Astrocyte (in vitro differentiated cells and primary cell): Measurements from ENCODE around the gene ACAT2. TPM values are rescaled to one million over a fixed set of nuclear protein-coding genes. Genes with fewer than 3 reads are reported as not detected.
"Not testable (repeated sequence)": the region's sequence is repeated elsewhere in the genome, so short reads cannot be mapped to it uniquely, and the experiment has no call there.

ENCODE experiments used
- DNase-seq: peaks from one replicate; pipeline ENCODE4 v3.0.0-alpha.2; 2010; ENCODE audit warnings: low read depth
- FAIRE-seq: peaks from 2 replicates; lab custom pipeline; 2011; peaks lifted over from hg19 to GRCh38; lab: Jason Lieb, UNC
- H2AFZ ChIP-seq: 2 replicates; pipeline ENCODE4 v1.6.0; 2012; ENCODE audit warnings: low read depth, low read length, inconsistent platforms
- H3K27ac ChIP-seq: 2 replicates; pipeline ENCODE4 v1.5.1; 2011; ENCODE audit warnings: low read depth, low read length, inconsistent platforms
- H3K27me3 ChIP-seq: 2 replicates; pipeline ENCODE4 v1.6.0; 2011; ENCODE audit warnings: low read length, inconsistent platforms; ENCODE audit not compliant: insufficient read depth
- H3K36me3 ChIP-seq: 2 replicates; pipeline ENCODE4 v1.5.1; 2011; ENCODE audit warnings: low read length, inconsistent platforms; ENCODE audit not compliant: insufficient read depth
- H3K4me1 ChIP-seq: 2 replicates; pipeline ENCODE4 v1.5.1; 2011; ENCODE audit warnings: low read length, inconsistent platforms; ENCODE audit not compliant: insufficient read depth
- H3K4me2 ChIP-seq: 2 replicates; pipeline ENCODE4 v1.6.0; 2012; ENCODE audit warnings: low read length, inconsistent platforms
- H3K4me3 ChIP-seq: 2 replicates; pipeline ENCODE4 v1.5.1; 2011; ENCODE audit warnings: low read depth, mild to moderate bottlenecking, low read length, inconsistent platforms; ENCODE audit not compliant: insufficient read depth
- H3K79me2 ChIP-seq: 2 replicates; pipeline ENCODE4 v1.6.0; 2012; ENCODE audit warnings: mild to moderate bottlenecking, low read length, inconsistent platforms; ENCODE audit not compliant: insufficient read depth
- H3K9ac ChIP-seq: 2 replicates; pipeline ENCODE4 v1.6.0; 2012; ENCODE audit warnings: mild to moderate bottlenecking, low read length, inconsistent platforms
- H3K9me3 ChIP-seq: 2 replicates; pipeline ENCODE4 v1.5.1; 2012; ENCODE audit warnings: low read depth, mild to moderate bottlenecking, low read length, inconsistent platforms; ENCODE audit not compliant: insufficient read depth
- H4K20me1 ChIP-seq: 2 replicates; pipeline ENCODE4 v1.6.0; 2012; ENCODE audit warnings: low read length, inconsistent platforms; ENCODE audit not compliant: insufficient read depth
- H3K27ac Mint-ChIP-seq: one replicate; pipeline ENCODE4 v1.8.0; 2021; ENCODE audit warnings: mild to moderate bottlenecking, mixed read lengths; ENCODE audit not compliant: unreplicated experiment
- H3K27me3 Mint-ChIP-seq: one replicate; pipeline ENCODE4 v1.8.0; 2021; ENCODE audit warnings: low read depth, mixed read lengths; ENCODE audit not compliant: unreplicated experiment
- H3K36me3 Mint-ChIP-seq: one replicate; pipeline ENCODE4 v1.8.0; 2021; ENCODE audit warnings: low read depth, mixed read lengths; ENCODE audit not compliant: unreplicated experiment
- H3K4me1 Mint-ChIP-seq: one replicate; pipeline ENCODE4 v1.8.0; 2021; ENCODE audit warnings: low read depth, mixed read lengths; ENCODE audit not compliant: unreplicated experiment
- H3K4me3 Mint-ChIP-seq: one replicate; pipeline ENCODE4 v1.8.0; 2021; ENCODE audit warnings: mild to moderate bottlenecking, moderate library complexity, mixed read lengths; ENCODE audit not compliant: unreplicated experiment
- H3K9me3 Mint-ChIP-seq: one replicate; pipeline ENCODE4 v1.8.0; 2021; ENCODE audit warnings: mild to moderate bottlenecking, mixed read lengths; ENCODE audit not compliant: unreplicated experiment
- EZH2 ChIP-seq: IDR thresholded peaks from 2 replicates; pipeline ENCODE4 v1.6.1; 2012; ENCODE audit warnings: mild to moderate bottlenecking, low read length, inconsistent platforms; ENCODE audit not compliant: insufficient read depth
- total RNA-seq: library from RNA; stranded (reverse); gene quantifications from 2 replicates; pipeline ENCODE4 v1.2.1, GENCODE V29; 2021
- TF ChIP-seq, protein P1 (sequence below): IDR thresholded peaks from 2 replicates; pipeline ENCODE4 v1.5.1; 2011; ENCODE audit warnings: low read depth, mild to moderate bottlenecking, inconsistent platforms, low read length, moderate library complexity; ENCODE audit not compliant: insufficient read depth

ACAT2 gene
- total RNA-seq, 1 donor from 2014 or later = 96.7 TPM

GRCh38 chr6:159815410-159815809 is 53.6 kb downstream of the ACAT2 start:
- Histone ChIP-seq H3K4me3 (no peak overlapping the region), H3K27me3 (no peaks in the 10 kb centered on the region), H3K27ac (no peak overlapping the region), H3K36me3 (no peaks in the 10 kb centered on the region), H3K9ac (no peak overlapping the region), H3K9me3 (no peaks in the 10 kb centered on the region), H2AFZ (no peak overlapping the region), H3K79me2 (no peaks in the 10 kb centered on the region), H4K20me1 (no peaks in the 10 kb centered on the region), H3K4me2 (no peak overlapping the region), H3K4me1 (no peaks in the 10 kb centered on the region)
- H3K27me3 Mint-ChIP-seq = peaks cover 27% of the 10 kb centered on the region
- no peak for DNase-seq
- H3K27ac Mint-ChIP-seq = no peak overlapping the region
- H3K36me3 Mint-ChIP-seq = peaks cover 8% of the 10 kb centered on the region
- H3K4me3 Mint-ChIP-seq = no peak overlapping the region
- no peaks in the 10 kb centered on the region for H3K4me1 Mint-ChIP-seq
- FAIRE-seq = no peak
- peaks cover 4% of the 10 kb centered on the region for H3K9me3 Mint-ChIP-seq
- no peak for TF ChIP-seq EZH2
- TF ChIP-seq, protein P1, sequence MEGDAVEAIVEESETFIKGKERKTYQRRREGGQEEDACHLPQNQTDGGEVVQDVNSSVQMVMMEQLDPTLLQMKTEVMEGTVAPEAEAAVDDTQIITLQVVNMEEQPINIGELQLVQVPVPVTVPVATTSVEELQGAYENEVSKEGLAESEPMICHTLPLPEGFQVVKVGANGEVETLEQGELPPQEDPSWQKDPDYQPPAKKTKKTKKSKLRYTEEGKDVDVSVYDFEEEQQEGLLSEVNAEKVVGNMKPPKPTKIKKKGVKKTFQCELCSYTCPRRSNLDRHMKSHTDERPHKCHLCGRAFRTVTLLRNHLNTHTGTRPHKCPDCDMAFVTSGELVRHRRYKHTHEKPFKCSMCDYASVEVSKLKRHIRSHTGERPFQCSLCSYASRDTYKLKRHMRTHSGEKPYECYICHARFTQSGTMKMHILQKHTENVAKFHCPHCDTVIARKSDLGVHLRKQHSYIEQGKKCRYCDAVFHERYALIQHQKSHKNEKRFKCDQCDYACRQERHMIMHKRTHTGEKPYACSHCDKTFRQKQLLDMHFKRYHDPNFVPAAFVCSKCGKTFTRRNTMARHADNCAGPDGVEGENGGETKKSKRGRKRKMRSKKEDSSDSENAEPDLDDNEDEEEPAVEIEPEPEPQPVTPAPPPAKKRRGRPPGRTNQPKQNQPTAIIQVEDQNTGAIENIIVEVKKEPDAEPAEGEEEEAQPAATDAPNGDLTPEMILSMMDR = no peak

- not testable (repeated sequence) for H4K20me1 ChIP-seq, H3K4me1 ChIP-seq, H3K4me1 Mint-ChIP-seq, H3K27me3 ChIP-seq, H3K4me2 ChIP-seq, H3K9me3 Mint-ChIP-seq, FAIRE-seq, H3K9ac ChIP-seq, H3K27ac ChIP-seq, H3K79me2 ChIP-seq, H3K4me3 Mint-ChIP-seq, H3K27ac Mint-ChIP-seq, H3K9me3 ChIP-seq, H3K36me3 ChIP-seq, H3K4me3 ChIP-seq, DNase-seq, H2AFZ ChIP-seq, H3K36me3 Mint-ChIP-seq
- H3K27me3 Mint-ChIP-seq = peaks cover 27% of the 10 kb centered on the region
These were observed 54.9 kb downstream of the ACAT2 start for GRCh38 chr6:159816775-159817174.

DNA sequence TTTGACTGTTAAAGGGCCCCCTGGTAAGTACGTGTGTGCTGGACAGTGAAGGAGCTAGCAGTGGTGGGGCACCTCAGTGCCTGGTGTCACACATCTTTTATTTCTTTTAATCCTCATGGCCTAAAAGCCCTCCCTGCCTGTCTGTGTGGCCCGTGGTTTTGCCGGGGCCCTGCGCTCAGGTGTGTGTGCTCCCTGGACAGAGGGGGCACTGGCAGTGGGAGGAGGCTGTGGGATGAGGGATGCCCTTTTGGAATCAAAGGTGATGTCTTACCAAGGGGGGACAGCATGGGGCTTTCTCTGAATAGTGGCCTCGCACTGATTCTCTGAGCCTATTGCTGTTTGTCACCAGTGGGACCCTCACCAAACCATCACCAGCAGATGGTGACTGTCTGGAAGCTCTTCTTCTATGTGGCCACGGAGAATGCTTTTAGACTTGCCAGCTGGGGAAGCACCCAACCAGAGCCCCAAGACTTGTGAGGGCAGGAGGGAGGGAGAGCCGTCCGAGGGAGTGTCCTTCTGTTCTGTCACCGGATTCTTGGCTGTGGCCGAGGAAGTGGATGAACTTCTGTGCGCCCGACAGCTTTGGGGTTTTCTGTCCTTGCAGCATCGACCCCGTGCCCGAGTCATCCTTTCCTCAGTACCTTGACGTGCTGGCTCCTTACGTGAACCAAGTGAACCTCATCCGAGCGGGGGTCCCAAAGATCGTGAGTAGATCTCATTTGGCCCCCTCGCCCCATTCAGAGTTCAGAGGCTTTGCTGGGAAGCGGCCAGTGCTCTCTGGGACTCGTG is 56.3 kb downstream of the ACAT2 start:
- peaks cover 11% of the 10 kb centered on the region for H3K36me3 Mint-ChIP-seq
- no peaks in the 10 kb centered on the region for H3K9me3 ChIP-seq

More for the DNA sequence above, 56.3 kb downstream of the ACAT2 start:
- no peaks in the 10 kb centered on the region for H4K20me1 ChIP-seq
- Mint-ChIP-seq H3K9me3 (peaks cover 5% of the 10 kb centered on the region), H3K27me3 (peaks cover 37% of the 10 kb centered on the region), H3K4me1 (no peaks in the 10 kb centered on the region), H3K27ac (no peak overlapping the region), H3K4me3 (no peak overlapping the region)
- no peak overlapping the region for H3K4me2 ChIP-seq
- FAIRE-seq (no peak), DNase-seq (no peak)
- H3K79me2 ChIP-seq = no peaks in the 10 kb centered on the region
- H3K9ac ChIP-seq = no peak overlapping the region
- H3K4me1 ChIP-seq = no peaks in the 10 kb centered on the region
- H3K27me3 ChIP-seq = peaks cover 2% of the 10 kb centered on the region
- H3K36me3 ChIP-seq = no peaks in the 10 kb centered on the region
- H2AFZ ChIP-seq = no peak overlapping the region
- no peak overlapping the region for H3K27ac ChIP-seq
- no peak overlapping the region for H3K4me3 ChIP-seq
- TF ChIP-seq, protein P1 = no peak
